SU-DHL-6 (cell line): ENCODE results near the gene ALOX5AP.

Source experiments
- H2AFZ ChIP-seq: fragments of 200-600 bp; sonication (generic); 2 replicates; pipeline ENCODE4 v1.6.1; 2014; ENCODE audit warnings: low read depth, mild to moderate bottlenecking, moderate library complexity, mixed read lengths, antibody characterized with exemption, low read length; ENCODE audit not compliant: severe bottlenecking
- H3F3A ChIP-seq: fragments of 200-600 bp; shearing (Covaris generic); 2 replicates; pipeline ENCODE4 v1.6.0; 2016; ENCODE audit warnings: antibody characterized with exemption, mild to moderate bottlenecking; ENCODE audit not compliant: insufficient read depth
- H3K27ac ChIP-seq: fragments of 200-600 bp; sonication (generic); 2 replicates; pipeline ENCODE4 v1.5.1; 2016; ENCODE audit warnings: low read depth, mild to moderate bottlenecking, low read length, moderate library complexity, mixed read lengths
- H3K27me3 ChIP-seq: fragments of 200-600 bp; sonication (generic), shearing (Covaris generic); 2 replicates; pipeline ENCODE4 v1.6.0; 2014; ENCODE audit warnings: mild to moderate bottlenecking, low read length
- H3K36me3 ChIP-seq: fragments of 200-600 bp; sonication (generic); 2 replicates; pipeline ENCODE4 v1.6.1; 2014; ENCODE audit warnings: mild to moderate bottlenecking, low read length, mixed read lengths
- H3K4me2 ChIP-seq: fragments of 300-600, 200-600 bp; shearing (Covaris generic), sonication (generic); 2 replicates; pipeline ENCODE4 v1.6.0; 2014; ENCODE audit warnings: low read length, low read depth, mild to moderate bottlenecking; ENCODE audit not compliant: poor library complexity, severe bottlenecking
- H3K4me3 ChIP-seq: fragments of 200-600 bp; sonication (generic); 2 replicates; pipeline ENCODE4 v1.5.1; 2014; ENCODE audit warnings: antibody characterized with exemption, low read length, mild to moderate bottlenecking, mixed read lengths; ENCODE audit not compliant: insufficient read depth, poor library complexity, severe bottlenecking
- H3K79me2 ChIP-seq: fragments of 200-600 bp; sonication (generic); 2 replicates; pipeline ENCODE4 v1.6.1; 2014; ENCODE audit warnings: mild to moderate bottlenecking, low read length, moderate library complexity; ENCODE audit not compliant: insufficient read depth
- H3K9ac ChIP-seq: fragments of 200-600 bp; sonication (generic); 2 replicates; pipeline ENCODE4 v1.7.0; 2014; ENCODE audit warnings: mild to moderate bottlenecking, low read length
- H3K9me2 ChIP-seq: fragments of 200-600 bp; sonication (generic); replicated peaks from 2 replicates; pipeline ENCODE4 v1.6.1; 2014; ENCODE audit warnings: low read length; ENCODE audit not compliant: insufficient read depth
- H3K9me3 ChIP-seq: fragments of 200-600 bp; sonication (generic); 2 replicates; pipeline ENCODE4 v1.6.1; 2014; ENCODE audit warnings: low read length, mixed read lengths; ENCODE audit not compliant: insufficient read depth
- H4K20me1 ChIP-seq: fragments of 200-600 bp; sonication (generic); 2 replicates; pipeline ENCODE4 v1.6.1; 2014; ENCODE audit warnings: low read depth, mild to moderate bottlenecking, antibody characterized with exemption, low read length, moderate library complexity, mixed read lengths
- CTCF ChIP-seq: fragments of 200-600 bp; sonication (generic); IDR thresholded peaks from one replicate; pipeline ENCODE4 v1.5.1; 2017; ENCODE audit warnings: antibody characterized with exemption, mild to moderate bottlenecking, low read length, moderate library complexity; ENCODE audit not compliant: insufficient read depth, poor library complexity, severe bottlenecking
- EZH2phosphoT487 ChIP-seq: fragments of 200-600 bp; sonication (generic), shearing (Covaris generic); conservative IDR thresholded peaks from 2 replicates; pipeline ENCODE4 v1.6.1; 2018; ENCODE audit warnings: mild to moderate bottlenecking, antibody characterized with exemption, low read length, moderate library complexity, mixed read lengths

The ALOX5AP gene

GRCh38 chr13:30810261-30810701 lies 74.9 kb downstream of the ALOX5AP start:
- no peak overlapping the region for H3K27ac ChIP-seq

GRCh38 chr13:30810801-30811200 lies 75.5 kb downstream of the ALOX5AP start:
- H3K27ac ChIP-seq: no peak overlapping the region

More at GRCh38 chr13:30810261-30810701, 74.9 kb downstream of the ALOX5AP start:
- Histone ChIP-seq H2AFZ (no peak overlapping the region), H3K9me3 (no peaks in the 10 kb centered on the region), H3F3A (no peaks in the 10 kb centered on the region), H3K4me3 (no peak overlapping the region), H3K9ac (no peak overlapping the region), H3K9me2 (no peaks in the 10 kb centered on the region), H3K4me2 (no peak overlapping the region), H4K20me1 (no peaks in the 10 kb centered on the region), H3K27me3 (no peaks in the 10 kb centered on the region), H3K36me3 (no peaks in the 10 kb centered on the region), H3K79me2 (no peaks in the 10 kb centered on the region)
- TF ChIP-seq EZH2phosphoT487: no peak
- TF ChIP-seq CTCF: no peak

More at GRCh38 chr13:30810801-30811200, 75.5 kb downstream of the ALOX5AP start:
- Histone ChIP-seq H3K79me2 (no peaks in the 10 kb centered on the region), H3K4me2 (no peak overlapping the region), H3K9ac (no peak overlapping the region), H3K9me3 (no peaks in the 10 kb centered on the region), H2AFZ (no peak overlapping the region), H3K9me2 (no peaks in the 10 kb centered on the region), H3K4me3 (no peak overlapping the region), H3K36me3 (no peaks in the 10 kb centered on the region), H3K27me3 (no peaks in the 10 kb centered on the region), H3F3A (no peaks in the 10 kb centered on the region), H4K20me1 (no peaks in the 10 kb centered on the region)
- TF ChIP-seq EZH2phosphoT487: no peak
- TF ChIP-seq CTCF: no peak
